Neural cell (in vitro differentiated cells): ENCODE measurements around the gene NLRC5. TPM values are rescaled to one million over a fixed set of nuclear protein-coding genes. Genes with fewer than 3 reads are reported as not detected.

ENCODE experiments used
- H2AFZ ChIP-seq: fragments of 200-600, 300-800 bp; sonication (generic), shearing (Covaris generic); 2 replicates; pipeline ENCODE4 v1.6.0; 2014; ENCODE audit warnings: low read depth, mild to moderate bottlenecking, antibody characterized with exemption, low read length, moderate library complexity
- H3F3A ChIP-seq: fragments of 200-600 bp; shearing (Covaris generic); 2 replicates; pipeline ENCODE4 v1.6.1; 2016; ENCODE audit warnings: mild to moderate bottlenecking, moderate library complexity, mixed read lengths, antibody characterized with exemption, low read length; ENCODE audit not compliant: insufficient read depth, poor library complexity, severe bottlenecking
- H3K27ac ChIP-seq: fragments of 200-600, 300-800 bp; sonication (generic), shearing (Covaris generic); 2 replicates; pipeline ENCODE4 v1.5.1; 2014; ENCODE audit warnings: mild to moderate bottlenecking, low read length, moderate library complexity
- H3K27me3 ChIP-seq: fragments of 300-800, 200-600 bp; sonication (generic), shearing (Covaris generic); 2 replicates; pipeline ENCODE4 v1.6.0; 2014; ENCODE audit warnings: mild to moderate bottlenecking, low read depth, low read length, moderate library complexity; ENCODE audit not compliant: insufficient read depth
- H3K36me3 ChIP-seq: fragments of 300-800, 200-600 bp; sonication (generic), shearing (Covaris generic); 2 replicates; pipeline ENCODE4 v1.5.1; 2014; ENCODE audit warnings: mild to moderate bottlenecking, antibody characterized with exemption, low read length, moderate library complexity; ENCODE audit not compliant: insufficient read depth
- H3K4me2 ChIP-seq: fragments of 300-800, 200-600 bp; sonication (generic), shearing (Covaris generic); 2 replicates; pipeline ENCODE4 v1.6.0; 2014; ENCODE audit warnings: mild to moderate bottlenecking, low read length
- H3K4me3 ChIP-seq: fragments of 300-800, 200-600 bp; sonication (generic), shearing (Covaris generic); 2 replicates; pipeline ENCODE4 v1.5.1; 2014; ENCODE audit warnings: mild to moderate bottlenecking, low read length, moderate library complexity
- H3K79me2 ChIP-seq: fragments of 200-600 bp; shearing (Covaris generic); replicated peaks from 2 replicates; pipeline ENCODE4 v1.6.0; 2014; ENCODE audit warnings: mild to moderate bottlenecking, low read length, moderate library complexity; ENCODE audit not compliant: insufficient read depth
- H3K9ac ChIP-seq: fragments of 300-800, 200-600 bp; sonication (generic), shearing (Covaris generic); 2 replicates; pipeline ENCODE4 v1.6.1; 2016; ENCODE audit warnings: mild to moderate bottlenecking, low read length, mixed read lengths
- H3K9me2 ChIP-seq: fragments of 200-600 bp; shearing (Covaris generic); 2 replicates; pipeline ENCODE4 v1.6.1; 2016; ENCODE audit warnings: mild to moderate bottlenecking, low read length, mixed read lengths; ENCODE audit not compliant: insufficient read depth
- H3K9me3 ChIP-seq: fragments of 200-600, 300-800 bp; sonication (generic), shearing (Covaris generic); 2 replicates; pipeline ENCODE4 v1.6.1; 2016; ENCODE audit warnings: mild to moderate bottlenecking, mixed run types, low read length, moderate library complexity, mixed read lengths
- H4K20me1 ChIP-seq: fragments of 200-600 bp; shearing (Covaris generic); 2 replicates; pipeline ENCODE4 v1.6.1; 2016; ENCODE audit warnings: mild to moderate bottlenecking, mixed run types; ENCODE audit not compliant: insufficient read depth
- CTCF ChIP-seq: fragments of 450-650 bp; IDR thresholded peaks from 2 replicates; pipeline ENCODE4 v1.5.1; 2014; ENCODE audit warnings: antibody characterized with exemption, mild to moderate bottlenecking, moderate library complexity; ENCODE audit not compliant: poor library complexity, severe bottlenecking
- EP300 ChIP-seq: fragments of 450-650 bp; conservative IDR thresholded peaks from 2 replicates; pipeline ENCODE4 v1.6.1; 2014; ENCODE audit warnings: antibody characterized with exemption, mild to moderate bottlenecking, moderate library complexity; ENCODE audit not compliant: poor library complexity, severe bottlenecking
- EZH2 ChIP-seq: fragments of 200-600, 300-800 bp; shearing (Covaris generic), sonication (generic); IDR thresholded peaks from 2 replicates; pipeline ENCODE4 v1.6.1; 2014; ENCODE audit warnings: antibody characterized with exemption, low read length, borderline replicate concordance, mild to moderate bottlenecking; ENCODE audit not compliant: insufficient read depth, poor library complexity, severe bottlenecking
- MXI1 ChIP-seq: fragments of 450-650 bp; conservative IDR thresholded peaks from 2 replicates; pipeline ENCODE4 v1.6.1; 2014; ENCODE audit warnings: antibody characterized with exemption, mild to moderate bottlenecking; ENCODE audit not compliant: poor library complexity, severe bottlenecking
- POLR2AphosphoS5 ChIP-seq: IDR thresholded peaks from 2 replicates; pipeline ENCODE4 v1.6.1; 2012
- RAD21 ChIP-seq: fragments of 450-650 bp; conservative IDR thresholded peaks from 2 replicates; pipeline ENCODE4 v1.6.1; 2014; ENCODE audit warnings: antibody characterized with exemption, mild to moderate bottlenecking, moderate library complexity
- REST ChIP-seq: IDR thresholded peaks from 2 replicates; pipeline ENCODE4 v1.6.1; 2012; ENCODE audit warnings: borderline replicate concordance
- SMC3 ChIP-seq: fragments of 450-650 bp; conservative IDR thresholded peaks from 2 replicates; pipeline ENCODE4 v1.6.1; 2014; ENCODE audit warnings: antibody characterized with exemption, mild to moderate bottlenecking, moderate library complexity; ENCODE audit not compliant: poor library complexity
- TAF1 ChIP-seq: IDR thresholded peaks from 2 replicates; pipeline ENCODE4 v1.6.1; 2012; ENCODE audit warnings: low read depth
- polyA plus RNA-seq: library from polyadenylated mRNA; depleted of rRNA; stranded (reverse); fragments of >200 nt; gene quantifications from 2 replicates; pipeline ENCODE4 v1.2.3, GENCODE V29; 2014

Gene NLRC5
- polyA plus RNA-seq, 1 donor from 2014 or later = not detected

- H4K20me1 ChIP-seq = no peaks in the 10 kb centered on the region
- no peak for TF ChIP-seq SMC3
- TF ChIP-seq POLR2AphosphoS5 = no peak
- no peak for TF ChIP-seq REST
- TF ChIP-seq RAD21 = no peak
- no peak for TF ChIP-seq TAF1
- no peak for TF ChIP-seq CTCF
- no peak for TF ChIP-seq MXI1
- no peak for TF ChIP-seq EZH2
- TF ChIP-seq EP300 = no peak
- no peaks in the 10 kb centered on the region for H3K79me2 ChIP-seq
- H2AFZ ChIP-seq = no peak overlapping the region
- H3K9ac ChIP-seq = no peak overlapping the region
- H3K9me2 ChIP-seq = no peaks in the 10 kb centered on the region
- H3K27me3 ChIP-seq = no peaks in the 10 kb centered on the region
- H3K27ac ChIP-seq = no peak overlapping the region
- H3K36me3 ChIP-seq = no peaks in the 10 kb centered on the region
- H3K4me3 ChIP-seq = no peak overlapping the region
- no peaks in the 10 kb centered on the region for H3K9me3 ChIP-seq
- H3F3A ChIP-seq = no peaks in the 10 kb centered on the region
- H3K4me2 ChIP-seq = no peak overlapping the region
Measured at GRCh38 chr16:57087003-57087402, 97.6 kb downstream of the NLRC5 start.

GRCh38 chr16:57089406-57089805 is 100.0 kb downstream of the NLRC5 start:
- Histone ChIP-seq H3K36me3 (no peaks in the 10 kb centered on the region), H4K20me1 (no peaks in the 10 kb centered on the region), H3K27ac (no peak overlapping the region), H3K9me2 (no peaks in the 10 kb centered on the region), H3K9ac (no peak overlapping the region), H3K79me2 (no peaks in the 10 kb centered on the region), H3K9me3 (no peaks in the 10 kb centered on the region), H3F3A (no peaks in the 10 kb centered on the region), H3K27me3 (peaks cover 8% of the 10 kb centered on the region), H3K4me3 (no peak overlapping the region), H2AFZ (no peak overlapping the region), H3K4me2 (no peak overlapping the region)
- TF ChIP-seq CTCF = no peak
- TF ChIP-seq SMC3 = no peak
- no peak for TF ChIP-seq TAF1
- no peak for TF ChIP-seq POLR2AphosphoS5
- no peak for TF ChIP-seq RAD21
- TF ChIP-seq REST = no peak
- no peak for TF ChIP-seq EZH2
- no peak for TF ChIP-seq MXI1
- TF ChIP-seq EP300 = no peak
